ENCODE data around the gene RFT1.
A peak's percentile ranks its signal among the peaks of the same experiment; 100 is the strongest.

Gene RFT1

GRCh38 chr3:53123953-53124352 is 6.3 kb downstream of the RFT1 start:
- H3K9ac ChIP-seq: 0 out of 22 replicates have a peak overlapping the region, but pooled peaks of 3 of the 11 experiments have one; percentile 0 to 45 (median 29)
- no peaks in the 10 kb centered on the region; a peak in 1 of 22 replicates for H4K20me1 ChIP-seq
- no peaks in the 10 kb centered on the region for H3K27me3 ChIP-seq
- H3K4me3 ChIP-seq: no peak overlapping the region
- H3K9me3 ChIP-seq (replicated peaks in 1 of 11): no peaks in the 10 kb centered on the region
- no peak for TF ChIP-seq Cebpa-rat (IDR thresholded peaks at IDR 0.05)
- no peak overlapping the region for H3K4me2 ChIP-seq
- H3K36me3 ChIP-seq: peaks cover 73 to 88% (median 77%) of the 10 kb centered on the region in 11 experiments
- H3K4me1 ChIP-seq: peaks cover 5 to 30% (median 14%) of the 10 kb centered on the region in 10 experiments
- H3K27ac ChIP-seq: peak overlapping the region in 6 of 11 experiments; percentile 30 to 59 (median 40); a peak in 5 of 22 replicates

GRCh38 chr3:53123510-53123909 is 6.7 kb downstream of the RFT1 start:
- Histone ChIP-seq H3K36me3 (peaks cover 77 to 93% (median 82%) of the 10 kb centered on the region in 11 experiments), H3K4me2 (peak overlapping the region in 3 of 11 experiments; percentile 7 to 18 (median 8); a peak in 4 of 22 replicates)

GRCh38 chr3:53122933-53123305 is 7.3 kb downstream of the RFT1 start:
- Histone ChIP-seq H3K4me1 (peaks cover 0 to 22% (median 9%) of the 10 kb centered on the region in 10 experiments; a peak in 7 of 20 replicates), H3K36me3 (peaks cover 83 to 99% (median 88%) of the 10 kb centered on the region in 11 experiments), H3K27ac (peak overlapping the region in 6 of 11 experiments; percentile 33 to 59 (median 40); a peak in 7 of 22 replicates), H3K9me3 (replicated peaks in 1 of 11) (no peaks in the 10 kb centered on the region), H3K27me3 (no peaks in the 10 kb centered on the region), H3K9ac (peak overlapping the region in 6 of 11 experiments; percentile 12 to 45 (median 28); a peak in 5 of 22 replicates), H3K4me2 (peak overlapping the region in 2 of 11 experiments; percentile 7 to 18; a peak in 4 of 22 replicates), H4K20me1 (no peaks in the 10 kb centered on the region; a peak in 1 of 22 replicates), H3K4me3 (no peak overlapping the region)
- TF ChIP-seq Cebpa-rat (IDR thresholded peaks at IDR 0.05): peak in 1 of 11 experiments; percentile 44; a peak in 3 of 22 replicates

More at GRCh38 chr3:53123510-53123909, 6.7 kb downstream of the RFT1 start:
- Histone ChIP-seq H3K9me3 (replicated peaks in 1 of 11) (no peaks in the 10 kb centered on the region), H3K9ac (peak overlapping the region in 9 of 11 experiments; percentile 0 to 45 (median 25); a peak in 7 of 22 replicates), H3K27ac (peak overlapping the region in 7 of 11 experiments; percentile 30 to 59 (median 38); a peak in 9 of 22 replicates), H3K4me1 (peaks cover under 1 to 26% (median 10%) of the 10 kb centered on the region in 10 experiments; a peak in 15 of 20 replicates), H3K4me3 (no peak overlapping the region), H4K20me1 (no peaks in the 10 kb centered on the region; a peak in 1 of 22 replicates), H3K27me3 (no peaks in the 10 kb centered on the region)
- no peak for TF ChIP-seq Cebpa-rat (IDR thresholded peaks at IDR 0.05)

- Histone ChIP-seq H3K9me3 (replicated peaks in 1 of 11) (no peaks in the 10 kb centered on the region), H3K4me2 (peak overlapping the region in 1 of 11 experiments; percentile 7; a peak in 2 of 22 replicates), H4K20me1 (no peaks in the 10 kb centered on the region; a peak in 1 of 22 replicates), H3K4me1 (peaks cover 0 to 22% (median 9%) of the 10 kb centered on the region in 10 experiments; a peak in 7 of 20 replicates), H3K36me3 (peaks cover 88 to 100% (median 93%) of the 10 kb centered on the region in 11 experiments), H3K27ac (peak overlapping the region in 4 of 11 experiments; percentile 4 to 53 (median 30); a peak in 4 of 22 replicates), H3K9ac (peak overlapping the region in 2 of 11 experiments; percentile 25 to 33; a peak in 3 of 22 replicates), H3K27me3 (no peaks in the 10 kb centered on the region), H3K4me3 (no peak overlapping the region)
- TF ChIP-seq Cebpa-rat (IDR thresholded peaks at IDR 0.05): no peak
These were observed 7.8 kb downstream of the RFT1 start for GRCh38 chr3:53122255-53122932.

- Histone ChIP-seq H3K27ac (no peak overlapping the region), H3K9me3 (replicated peaks in 1 of 11) (no peaks in the 10 kb centered on the region), H3K4me3 (no peak overlapping the region), H3K27me3 (no peaks in the 10 kb centered on the region), H3K9ac (peak overlapping the region in 2 of 11 experiments; percentile 19 to 20; a peak in 1 of 22 replicates), H3K4me1 (peaks cover 0 to 20% (median 7%) of the 10 kb centered on the region in 10 experiments; a peak in 11 of 20 replicates), H3K4me2 (no peak overlapping the region), H4K20me1 (peaks cover 0 to 5% (median 0%) of the 10 kb centered on the region in 11 experiments; a peak in 5 of 22 replicates), H3K36me3 (peaks cover 98 to 100% (median 100%) of the 10 kb centered on the region in 11 experiments)
- TF ChIP-seq Cebpa-rat (IDR thresholded peaks at IDR 0.05): no peak
These were observed 9.9 kb downstream of the RFT1 start for GRCh38 chr3:53120336-53120735.

- no peak for TF ChIP-seq Cebpa-rat (IDR thresholded peaks at IDR 0.05)
These were observed 13.3 kb downstream of the RFT1 start for GRCh38 chr3:53116956-53117355.

GRCh38 chr3:53114412-53115074 is 15.7 kb downstream of the RFT1 start:
- peak overlapping the region in 4 of 11 experiments; percentile 6 to 29 (median 12); a peak in 2 of 22 replicates for H3K9ac ChIP-seq
- peaks cover 0 to 14% (median 0%) of the 10 kb centered on the region in 11 experiments; a peak in 6 of 22 replicates for H4K20me1 ChIP-seq
- no peaks in the 10 kb centered on the region for H3K9me3 ChIP-seq (replicated peaks in 1 of 11)
- H3K4me3 ChIP-seq: no peak overlapping the region
- H3K4me2 ChIP-seq: peak overlapping the region in 4 of 11 experiments; percentile 27 to 61 (median 52); a peak in 8 of 22 replicates
- no peaks in the 10 kb centered on the region for H3K27me3 ChIP-seq
- no peak for TF ChIP-seq Cebpa-rat (IDR thresholded peaks at IDR 0.05)
- H3K36me3 ChIP-seq: peaks cover 71 to 96% (median 86%) of the 10 kb centered on the region in 11 experiments
- peak overlapping the region in 3 of 11 experiments; percentile 2 to 30 (median 22); a peak in 3 of 22 replicates for H3K27ac ChIP-seq
- peaks cover 0 to 30% (median 15%) of the 10 kb centered on the region in 10 experiments; a peak in 11 of 20 replicates for H3K4me1 ChIP-seq

More at GRCh38 chr3:53116956-53117355, 13.3 kb downstream of the RFT1 start:
- no peak overlapping the region for H3K4me2 ChIP-seq
- H3K36me3 ChIP-seq: peaks cover 83 to 96% (median 90%) of the 10 kb centered on the region in 11 experiments
- H3K27me3 ChIP-seq: no peaks in the 10 kb centered on the region
- no peak overlapping the region for H3K9ac ChIP-seq
- peaks cover 0 to 14% (median 0%) of the 10 kb centered on the region in 11 experiments; a peak in 6 of 22 replicates for H4K20me1 ChIP-seq
- peaks cover 0 to 20% (median 8%) of the 10 kb centered on the region in 10 experiments; a peak in 9 of 20 replicates for H3K4me1 ChIP-seq
- no peaks in the 10 kb centered on the region for H3K9me3 ChIP-seq (replicated peaks in 1 of 11)
- H3K4me3 ChIP-seq: no peak overlapping the region
- H3K27ac ChIP-seq: no peak overlapping the region

GRCh38 chr3:53114011-53114400 is 16.2 kb downstream of the RFT1 start:
- peak overlapping the region in 3 of 11 experiments; percentile 2 to 30 (median 22); a peak in 2 of 22 replicates for H3K27ac ChIP-seq

More at GRCh38 chr3:53114011-53114400, 16.2 kb downstream of the RFT1 start:
- no peak for TF ChIP-seq Cebpa-rat (IDR thresholded peaks at IDR 0.05)
- H3K27me3 ChIP-seq: no peaks in the 10 kb centered on the region
- H3K4me3 ChIP-seq: no peak overlapping the region
- peak overlapping the region in 4 of 11 experiments; percentile 6 to 38 (median 22); a peak in 1 of 22 replicates for H3K9ac ChIP-seq
- peaks cover 0 to 14% (median 0%) of the 10 kb centered on the region in 11 experiments; a peak in 6 of 22 replicates for H4K20me1 ChIP-seq
- H3K9me3 ChIP-seq (replicated peaks in 1 of 11): no peaks in the 10 kb centered on the region
- peak overlapping the region in 4 of 11 experiments; percentile 27 to 61 (median 52); a peak in 5 of 22 replicates for H3K4me2 ChIP-seq
- peaks cover 66 to 96% (median 86%) of the 10 kb centered on the region in 11 experiments for H3K36me3 ChIP-seq
- H3K4me1 ChIP-seq: peaks cover 0 to 35% (median 18%) of the 10 kb centered on the region in 10 experiments; a peak in 11 of 20 replicates
